ENCODE results near the gene APOO. TPM values are rescaled to one million over a fixed set of nuclear protein-coding genes. Genes with fewer than 3 reads are reported as not detected.
A peak's percentile ranks its signal among the peaks of the same experiment; 100 is the strongest.

APOO gene
- total and polyA plus RNA-seq, 10 donors = 5.8 to 18.0 (median 11.9) TPM

DNA sequence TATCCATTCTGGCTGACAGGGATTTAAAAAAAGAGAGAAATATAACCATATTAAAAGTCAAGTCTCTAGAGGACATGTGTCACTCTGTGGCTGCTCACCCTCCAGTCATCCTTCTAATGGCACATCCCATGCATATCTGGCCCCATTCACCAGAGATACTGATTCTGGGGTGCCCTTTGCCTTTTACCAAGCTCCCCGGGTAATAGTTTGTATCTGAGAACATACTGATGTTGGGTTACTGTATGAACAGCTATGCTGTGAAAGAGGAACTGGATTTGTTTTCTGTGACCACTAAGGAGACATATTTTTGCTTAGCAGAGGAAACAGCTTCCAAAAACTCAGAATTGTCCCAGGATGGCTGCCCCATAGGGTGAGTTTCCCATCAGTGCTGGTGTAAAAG lies 68.8 kb downstream of the APOO start:
- peaks cover 0 to 1% (median 0%) of the 10 kb centered on the region in 6 donors for H3K4me1 ChIP-seq
- WGBS, 5 donors = 33 to 62% (median 40%) methylated on average over 1 of the region's 1 CpG
- no peaks in the 10 kb centered on the region for H3K9me3 ChIP-seq
- intact Hi-C loops (cut with DNase I; ENCODE audit: low total_unique reads) = no loop called here
- TF ChIP-seq POLR2A (IDR thresholded peaks at IDR 0.05) (no peak), POLR2AphosphoS5 (IDR thresholded peaks at IDR 0.05) (no peak), CTCF (IDR thresholded peaks at IDR 0.05 in 8 of 11, conservative IDR thresholded peaks at IDR 0.05 in 3 of 11) (no peak)
- no peak for DNase-seq
- no peaks in the 10 kb centered on the region for H3K27me3 ChIP-seq (replicated peaks in 1 of 7)
- H3K4me3 ChIP-seq = no peak overlapping the region
- H3K36me3 ChIP-seq = no peaks in the 10 kb centered on the region
- H3K27ac ChIP-seq = peak overlapping the region in 4 of 8 donors; percentile 36 to 57 (median 44)

GRCh38 chrX:23832721-23833120 lies 75.0 kb downstream of the APOO start:
- no peak overlapping the region for H3K4me3 ChIP-seq
- WGBS, 5 donors = 40 to 100% (median 84%) methylated on average over 1 of the region's 1 CpG
- no peaks in the 10 kb centered on the region for H3K4me1 ChIP-seq
- no peak for DNase-seq
- no peaks in the 10 kb centered on the region for H3K27me3 ChIP-seq (replicated peaks in 1 of 7)
- intact Hi-C loops (cut with DNase I; ENCODE audit: low total_unique reads) = no loop called here
- H3K36me3 ChIP-seq = no peaks in the 10 kb centered on the region
- H3K9me3 ChIP-seq = no peaks in the 10 kb centered on the region
- TF ChIP-seq POLR2A (IDR thresholded peaks at IDR 0.05) = no peak
- no peak for TF ChIP-seq CTCF (IDR thresholded peaks at IDR 0.05 in 8 of 11, conservative IDR thresholded peaks at IDR 0.05 in 3 of 11)
- TF ChIP-seq POLR2AphosphoS5 (IDR thresholded peaks at IDR 0.05) = no peak
- no peak overlapping the region for H3K27ac ChIP-seq

- H3K27ac ChIP-seq = no peak overlapping the region
- no peaks in the 10 kb centered on the region for H3K36me3 ChIP-seq
- no peaks in the 10 kb centered on the region for H3K4me1 ChIP-seq
- no peak for DNase-seq
- no peak for TF ChIP-seq CTCF (IDR thresholded peaks at IDR 0.05 in 8 of 11, conservative IDR thresholded peaks at IDR 0.05 in 3 of 11)
- no peak for TF ChIP-seq POLR2A (IDR thresholded peaks at IDR 0.05)
- no peak for TF ChIP-seq POLR2AphosphoS5 (IDR thresholded peaks at IDR 0.05)
- 88 to 97% (median 95%) methylated on average over 5 of the region's 5 CpGs for WGBS, 5 donors
- H3K9me3 ChIP-seq = no peaks in the 10 kb centered on the region
- H3K4me3 ChIP-seq = no peak overlapping the region
- intact Hi-C loops (cut with DNase I; ENCODE audit: low total_unique reads) = no loop called here
- no peaks in the 10 kb centered on the region for H3K27me3 ChIP-seq (replicated peaks in 1 of 7)
Observed at GRCh38 chrX:23828881-23829280, 78.9 kb downstream of the APOO start.

GRCh38 chrX:23826653-23827052 lies 81.1 kb downstream of the APOO start:
- TF ChIP-seq POLR2AphosphoS5 (IDR thresholded peaks at IDR 0.05) (no peak), CTCF (IDR thresholded peaks at IDR 0.05 in 8 of 11, conservative IDR thresholded peaks at IDR 0.05 in 3 of 11) (no peak), POLR2A (IDR thresholded peaks at IDR 0.05) (no peak)
- no peak overlapping the region for H3K27ac ChIP-seq
- peaks cover 0 to 6% (median 0%) of the 10 kb centered on the region in 7 donors for H3K27me3 ChIP-seq (replicated peaks in 1 of 7)
- intact Hi-C loops (cut with DNase I; ENCODE audit: low total_unique reads) = no loop called here
- H3K36me3 ChIP-seq = no peaks in the 10 kb centered on the region
- H3K4me1 ChIP-seq = no peaks in the 10 kb centered on the region
- no peak overlapping the region for H3K4me3 ChIP-seq
- H3K9me3 ChIP-seq = no peaks in the 10 kb centered on the region
- DNase-seq = peak; percentile 27

Measured in spleen (tissue), 11 donors.